Thoracic aorta (tissue), 2 donors: ENCODE data around the gene TSKS. TPM values are rescaled to one million over a fixed set of nuclear protein-coding genes. Genes with fewer than 3 reads are reported as not detected.
"Not testable (repeated sequence)": the region's sequence is repeated elsewhere in the genome, so short reads cannot be mapped to it uniquely, and the experiment has no call there.

Source experiments
- ATAC-seq: fragments of 150-250 bp; one replicate; pipeline ENCODE4 v1.8.0; 2017; ENCODE audit warnings: low read depth; ENCODE audit not compliant: insufficient number of reproducible peaks, low FRiP score
- DNase-seq: peaks from one replicate; pipeline ENCODE4 v3.0.0-alpha.2; 2020; ENCODE audit warnings: low spot score
- H3K27ac ChIP-seq, 2 donors: fragments of 200-600 bp; sonication (generic); 1 replicate in 1 of 2; 2 replicates in 1 of 2; pipeline ENCODE4 v1.5.1; 2016; ENCODE audit warnings: mild to moderate bottlenecking in 2 of 2, moderate library complexity in 2 of 2
- H3K27me3 ChIP-seq: fragments of 200-600 bp; sonication (generic); replicated peaks from 2 replicates; pipeline ENCODE4 v1.6.0; 2016; ENCODE audit warnings: mild to moderate bottlenecking; ENCODE audit not compliant: insufficient read depth
- H3K36me3 ChIP-seq: fragments of 200-600 bp; sonication (generic); one replicate; pipeline ENCODE4 v1.5.1; 2016
- H3K4me1 ChIP-seq, 2 donors: fragments of 200-600 bp; sonication (generic); 1 replicate in 1 of 2; 2 replicates in 1 of 2; pipeline versions ENCODE4 v1.5.1 to v1.6.0; 2016; ENCODE audit warnings: low read depth in 2 of 2, mild to moderate bottlenecking in 1 of 2; ENCODE audit not compliant: control insufficient read depth in 1 of 2
- H3K4me3 ChIP-seq: fragments of 200-600 bp; sonication (generic); 2 replicates; pipeline ENCODE4 v1.5.1; 2016; ENCODE audit warnings: mild to moderate bottlenecking
- H3K9me3 ChIP-seq: fragments of 200-600 bp; sonication (generic); 2 replicates; pipeline ENCODE4 v1.5.1; 2016
- total RNA-seq, 2 donors: library from RNA; depleted of rRNA; stranded (reverse); fragments of >200 nt; gene quantifications; one replicate each; pipeline versions ENCODE4 v1.1.0 to v1.2.3, GENCODE V29; 2016
- TF ChIP-seq, protein P1 (sequence below): fragments of 200-600 bp; sonication (generic); IDR thresholded peaks from one replicate; pipeline ENCODE4 v1.5.1; 2019; ENCODE audit warnings: antibody characterized with exemption

TSKS gene
- total RNA-seq, 2 donors from 2014 or later: not detected

DNA sequence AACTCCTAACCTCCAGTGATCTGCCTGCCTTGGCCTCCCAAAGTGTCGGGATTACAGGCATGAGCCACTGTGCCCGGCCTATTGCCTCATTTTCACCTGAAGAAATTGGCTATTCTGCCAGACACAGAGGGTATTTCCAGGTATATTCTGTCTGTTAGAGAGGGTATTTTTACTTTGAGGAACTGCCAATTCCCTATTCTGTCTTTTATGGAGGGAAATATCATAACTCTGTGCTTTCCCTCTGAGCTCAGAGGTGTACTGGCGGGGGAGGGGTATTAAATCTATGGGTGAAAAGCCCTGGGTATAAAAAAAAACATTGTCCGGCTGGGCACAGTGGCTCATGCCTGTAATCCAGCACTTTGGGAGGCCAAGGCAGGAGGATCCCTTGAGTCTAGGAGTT, 24.8 kb downstream of the TSKS start:
- Histone ChIP-seq H3K27ac (no peak overlapping the region), H3K36me3 (no peaks in the 10 kb centered on the region), H3K9me3 (no peaks in the 10 kb centered on the region), H3K4me3 (no peak overlapping the region), H3K27me3 (no peaks in the 10 kb centered on the region), H3K4me1 (no peaks in the 10 kb centered on the region)
- TF ChIP-seq, protein P1, sequence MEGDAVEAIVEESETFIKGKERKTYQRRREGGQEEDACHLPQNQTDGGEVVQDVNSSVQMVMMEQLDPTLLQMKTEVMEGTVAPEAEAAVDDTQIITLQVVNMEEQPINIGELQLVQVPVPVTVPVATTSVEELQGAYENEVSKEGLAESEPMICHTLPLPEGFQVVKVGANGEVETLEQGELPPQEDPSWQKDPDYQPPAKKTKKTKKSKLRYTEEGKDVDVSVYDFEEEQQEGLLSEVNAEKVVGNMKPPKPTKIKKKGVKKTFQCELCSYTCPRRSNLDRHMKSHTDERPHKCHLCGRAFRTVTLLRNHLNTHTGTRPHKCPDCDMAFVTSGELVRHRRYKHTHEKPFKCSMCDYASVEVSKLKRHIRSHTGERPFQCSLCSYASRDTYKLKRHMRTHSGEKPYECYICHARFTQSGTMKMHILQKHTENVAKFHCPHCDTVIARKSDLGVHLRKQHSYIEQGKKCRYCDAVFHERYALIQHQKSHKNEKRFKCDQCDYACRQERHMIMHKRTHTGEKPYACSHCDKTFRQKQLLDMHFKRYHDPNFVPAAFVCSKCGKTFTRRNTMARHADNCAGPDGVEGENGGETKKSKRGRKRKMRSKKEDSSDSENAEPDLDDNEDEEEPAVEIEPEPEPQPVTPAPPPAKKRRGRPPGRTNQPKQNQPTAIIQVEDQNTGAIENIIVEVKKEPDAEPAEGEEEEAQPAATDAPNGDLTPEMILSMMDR: no peak
- DNase-seq: no peak
- ATAC-seq: no peak

DNA sequence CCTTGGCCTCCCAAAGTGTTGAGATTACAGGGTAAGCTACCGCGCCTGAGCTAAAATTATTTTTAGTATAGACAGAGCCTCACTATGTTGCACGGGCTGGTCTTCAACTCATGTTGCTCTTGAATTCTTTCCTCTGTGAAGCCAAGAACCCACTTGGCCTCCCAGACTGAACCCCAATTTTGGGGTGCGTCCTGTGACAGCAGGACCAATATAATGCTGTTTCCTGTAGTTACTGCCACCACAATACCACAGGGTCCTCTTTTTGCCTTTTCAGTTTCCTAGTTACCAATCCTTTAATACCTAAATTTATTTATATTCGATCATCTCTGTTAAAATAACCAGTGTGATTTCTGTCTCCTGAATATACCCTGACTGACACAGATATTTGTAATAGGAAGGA, 32.9 kb downstream of the TSKS start:
- TF ChIP-seq, protein P1: no peak
- no peaks in the 10 kb centered on the region for H3K36me3 ChIP-seq
- H3K9me3 ChIP-seq: no peaks in the 10 kb centered on the region
- H3K27ac ChIP-seq: no peak overlapping the region
- no peaks in the 10 kb centered on the region for H3K27me3 ChIP-seq
- no peak for ATAC-seq
- no peak for DNase-seq
- H3K4me3 ChIP-seq: no peak overlapping the region
- H3K4me1 ChIP-seq: peaks cover 0 to 10% of the 10 kb centered on the region in 2 donors

DNA sequence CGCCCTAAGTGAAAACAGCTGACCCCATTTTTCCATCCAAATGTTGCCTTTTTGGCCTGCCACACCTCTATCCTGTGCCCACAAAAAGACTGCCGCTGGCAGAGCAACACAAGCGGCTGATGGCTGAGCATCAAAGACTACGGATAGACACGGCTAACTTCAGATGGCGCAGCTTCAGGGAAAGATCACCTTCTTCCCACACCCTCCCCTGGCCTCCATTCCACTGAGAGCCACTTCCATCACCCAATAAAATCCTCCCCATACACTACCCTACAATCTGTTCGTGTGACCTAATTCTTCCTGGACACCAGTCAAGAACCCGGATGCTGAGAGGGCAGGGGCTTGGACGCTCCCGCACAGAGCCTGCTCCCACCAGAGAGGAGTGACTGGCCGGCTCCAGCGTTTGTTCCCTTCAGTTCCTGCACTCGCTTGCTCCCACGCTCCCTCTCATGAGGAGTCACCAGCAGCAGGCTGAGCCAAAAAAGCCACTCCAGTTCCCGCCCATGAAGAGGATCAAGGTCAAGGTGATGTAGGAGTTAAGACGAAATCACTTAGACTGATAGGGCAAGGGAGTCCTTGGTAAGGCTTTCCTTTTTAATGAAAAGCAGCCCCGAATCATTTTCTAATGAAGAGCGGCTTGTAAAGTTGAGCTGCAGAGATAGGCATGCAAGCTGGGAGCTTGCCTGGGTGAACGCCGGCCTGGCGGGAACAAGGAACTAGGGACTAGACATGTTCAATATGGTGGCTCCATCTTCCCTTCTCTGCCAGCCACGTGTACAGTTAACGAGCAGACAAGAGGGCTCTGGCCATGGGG, 35.7 kb downstream of the TSKS start:
- peaks cover 0 to 10% of the 10 kb centered on the region in 2 donors for H3K4me1 ChIP-seq
- no peak overlapping the region for H3K27ac ChIP-seq
- DNase-seq (no peak), ATAC-seq (peak; percentile 20)
- no peaks in the 10 kb centered on the region for H3K36me3 ChIP-seq
- H3K27me3 ChIP-seq: no peaks in the 10 kb centered on the region
- no peak overlapping the region for H3K4me3 ChIP-seq
- H3K9me3 ChIP-seq: no peaks in the 10 kb centered on the region
- TF ChIP-seq, protein P1: no peak

DNA sequence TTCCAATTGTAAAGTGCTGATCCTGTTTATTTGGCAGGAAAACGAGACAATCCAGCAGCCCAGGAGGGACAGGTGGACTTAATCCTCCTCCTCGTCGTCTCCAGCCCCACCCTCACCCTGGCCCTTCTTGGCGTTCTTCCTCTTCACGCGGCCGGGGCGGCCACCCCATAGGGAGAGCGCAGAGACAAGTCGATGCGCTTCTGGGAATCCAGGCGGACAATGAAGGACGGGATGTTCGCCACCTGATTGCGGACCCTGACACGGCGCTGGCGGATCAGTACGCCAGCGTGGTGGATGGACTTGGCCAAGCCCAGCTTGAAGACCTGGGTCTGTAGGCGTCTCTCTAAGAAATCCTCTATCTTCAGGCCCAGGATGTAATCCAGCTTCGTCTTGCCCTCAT, 43.7 kb downstream of the TSKS start:
- DNase-seq, H3K36me3 ChIP-seq: not testable (repeated sequence)

DNA sequence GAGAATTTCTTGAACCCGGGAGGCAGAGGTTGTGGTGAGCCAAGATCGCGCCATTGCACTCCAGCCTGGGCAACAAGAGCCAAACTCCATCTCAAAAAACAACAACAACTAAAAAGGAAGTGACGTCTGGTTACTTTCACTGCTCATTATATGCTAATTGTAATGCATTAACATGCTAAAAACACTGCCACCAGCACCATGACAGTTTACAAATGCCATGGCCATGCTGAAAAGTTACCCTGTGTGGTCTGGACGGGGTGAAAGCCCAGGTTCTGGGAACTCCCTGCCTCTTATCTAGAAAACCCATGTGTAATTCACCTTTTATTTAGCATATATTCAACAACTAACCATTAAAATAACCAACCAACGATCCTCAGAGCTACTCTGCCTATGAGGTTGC, 44.1 kb downstream of the TSKS start:
- Histone ChIP-seq H3K36me3 (no peaks in the 10 kb centered on the region), H3K4me1 (peaks cover 0 to 5% of the 10 kb centered on the region in 2 donors), H3K9me3 (no peaks in the 10 kb centered on the region), H3K4me3 (no peak overlapping the region), H3K27ac (no peak overlapping the region), H3K27me3 (no peaks in the 10 kb centered on the region)
- TF ChIP-seq, protein P1: no peak
- ATAC-seq (no peak), DNase-seq (no peak)

More for the DNA sequence above, 43.7 kb downstream of the TSKS start:
- not testable (repeated sequence) for H3K9me3 ChIP-seq, H3K27me3 ChIP-seq, H3K27ac ChIP-seq, H3K4me1 ChIP-seq, H3K4me3 ChIP-seq, ATAC-seq

DNA sequence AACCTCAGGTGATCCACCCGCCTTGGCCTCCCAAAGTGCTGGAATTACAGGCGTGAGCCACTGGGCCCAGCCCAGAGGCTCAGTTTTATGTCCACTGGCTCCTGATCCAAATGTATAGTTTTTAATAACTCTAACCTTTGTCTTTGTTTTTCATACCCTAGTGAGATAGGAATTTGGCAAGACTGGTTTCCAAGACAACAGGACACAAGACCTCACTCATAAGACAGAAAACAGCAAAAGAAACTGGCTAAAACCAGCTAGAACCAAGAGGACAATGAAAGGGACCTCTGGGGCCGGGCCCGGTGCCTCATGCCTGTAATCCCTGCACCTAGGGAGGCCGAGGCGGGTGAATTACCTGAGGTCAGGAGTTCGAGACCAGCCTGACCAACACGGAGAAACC, 44.6 kb downstream of the TSKS start:
- H3K9me3 ChIP-seq: no peaks in the 10 kb centered on the region
- TF ChIP-seq, protein P1: no peak
- no peaks in the 10 kb centered on the region for H3K27me3 ChIP-seq
- no peak overlapping the region for H3K4me3 ChIP-seq
- DNase-seq (no peak), ATAC-seq (no peak)
- no peak overlapping the region for H3K27ac ChIP-seq
- no peaks in the 10 kb centered on the region for H3K36me3 ChIP-seq
- H3K4me1 ChIP-seq: peaks cover 0 to 5% of the 10 kb centered on the region in 2 donors
